ENCODE measurements around the gene XPO4. TPM values are rescaled to one million over a fixed set of nuclear protein-coding genes. Genes with fewer than 3 reads are reported as not detected.

XPO4 gene
- total RNA-seq, 1 donor from 2014 or later, result 23.7 TPM

GRCh38 chr13:20819715-20820114 is 82.8 kb downstream of the XPO4 start:
- H3K27me3 Mint-ChIP-seq, result no peaks in the 10 kb centered on the region

DNA sequence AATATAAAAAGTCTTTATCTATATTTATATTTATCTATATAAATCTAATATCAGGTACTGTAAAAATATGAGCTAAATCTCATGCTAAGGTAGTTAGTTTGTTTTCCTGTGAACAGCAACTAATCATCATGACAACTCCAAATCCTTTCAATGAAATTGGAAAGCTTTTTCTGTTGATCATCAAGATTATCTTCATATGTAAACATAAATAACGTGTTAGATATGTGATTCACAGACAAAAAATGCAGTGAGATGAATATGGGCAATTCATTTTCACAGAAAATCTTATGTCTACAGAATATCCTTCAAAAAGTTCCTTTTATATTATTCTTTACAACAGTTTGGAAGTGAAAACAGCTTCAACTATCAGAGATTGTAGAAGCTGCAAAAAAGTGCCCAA is 87.1 kb downstream of the XPO4 start:
- no peaks in the 10 kb centered on the region for H3K9me3 Mint-ChIP-seq (ENCODE audit: low read depth)
- no peaks in the 10 kb centered on the region for H3K27me3 Mint-ChIP-seq
- H3K4me1 Mint-ChIP-seq (ENCODE audit: low read depth), result peaks cover 4% of the 10 kb centered on the region
- no peak for DNase-seq (ENCODE audit: low spot score, unreplicated experiment)
- no peak overlapping the region for H3K27ac Mint-ChIP-seq
- no peak overlapping the region for H3K4me3 Mint-ChIP-seq (ENCODE audit: low read depth)
- TF ChIP-seq, protein P1, sequence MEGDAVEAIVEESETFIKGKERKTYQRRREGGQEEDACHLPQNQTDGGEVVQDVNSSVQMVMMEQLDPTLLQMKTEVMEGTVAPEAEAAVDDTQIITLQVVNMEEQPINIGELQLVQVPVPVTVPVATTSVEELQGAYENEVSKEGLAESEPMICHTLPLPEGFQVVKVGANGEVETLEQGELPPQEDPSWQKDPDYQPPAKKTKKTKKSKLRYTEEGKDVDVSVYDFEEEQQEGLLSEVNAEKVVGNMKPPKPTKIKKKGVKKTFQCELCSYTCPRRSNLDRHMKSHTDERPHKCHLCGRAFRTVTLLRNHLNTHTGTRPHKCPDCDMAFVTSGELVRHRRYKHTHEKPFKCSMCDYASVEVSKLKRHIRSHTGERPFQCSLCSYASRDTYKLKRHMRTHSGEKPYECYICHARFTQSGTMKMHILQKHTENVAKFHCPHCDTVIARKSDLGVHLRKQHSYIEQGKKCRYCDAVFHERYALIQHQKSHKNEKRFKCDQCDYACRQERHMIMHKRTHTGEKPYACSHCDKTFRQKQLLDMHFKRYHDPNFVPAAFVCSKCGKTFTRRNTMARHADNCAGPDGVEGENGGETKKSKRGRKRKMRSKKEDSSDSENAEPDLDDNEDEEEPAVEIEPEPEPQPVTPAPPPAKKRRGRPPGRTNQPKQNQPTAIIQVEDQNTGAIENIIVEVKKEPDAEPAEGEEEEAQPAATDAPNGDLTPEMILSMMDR (IDR thresholded peaks at IDR 0.05; ENCODE audit: unreplicated experiment), result no peak
- peaks cover 5% of the 10 kb centered on the region for H3K36me3 Mint-ChIP-seq (ENCODE audit: insufficient read depth)

More at GRCh38 chr13:20819715-20820114, 82.8 kb downstream of the XPO4 start:
- peaks cover 1% of the 10 kb centered on the region for H3K36me3 Mint-ChIP-seq (ENCODE audit: insufficient read depth)
- no peak overlapping the region for H3K27ac Mint-ChIP-seq
- no peaks in the 10 kb centered on the region for H3K4me1 Mint-ChIP-seq (ENCODE audit: low read depth)
- no peak for DNase-seq (ENCODE audit: low spot score, unreplicated experiment)
- TF ChIP-seq, protein P1 (IDR thresholded peaks at IDR 0.05; ENCODE audit: unreplicated experiment), result no peak
- no peak overlapping the region for H3K4me3 Mint-ChIP-seq (ENCODE audit: low read depth)
- no peaks in the 10 kb centered on the region for H3K9me3 Mint-ChIP-seq (ENCODE audit: low read depth)

GRCh38 chr13:20814224-20814910 is 88.2 kb downstream of the XPO4 start:
- DNase-seq (ENCODE audit: low spot score, unreplicated experiment), result no peak
- TF ChIP-seq, protein P1 (IDR thresholded peaks at IDR 0.05; ENCODE audit: unreplicated experiment), result no peak
- Mint-ChIP-seq H3K27me3 (no peaks in the 10 kb centered on the region), H3K27ac (no peak overlapping the region), H3K4me3 (ENCODE audit: low read depth) (no peak overlapping the region), H3K9me3 (ENCODE audit: low read depth) (no peaks in the 10 kb centered on the region), H3K4me1 (ENCODE audit: low read depth) (peaks cover 4% of the 10 kb centered on the region), H3K36me3 (ENCODE audit: insufficient read depth) (peaks cover 4% of the 10 kb centered on the region)

DNA sequence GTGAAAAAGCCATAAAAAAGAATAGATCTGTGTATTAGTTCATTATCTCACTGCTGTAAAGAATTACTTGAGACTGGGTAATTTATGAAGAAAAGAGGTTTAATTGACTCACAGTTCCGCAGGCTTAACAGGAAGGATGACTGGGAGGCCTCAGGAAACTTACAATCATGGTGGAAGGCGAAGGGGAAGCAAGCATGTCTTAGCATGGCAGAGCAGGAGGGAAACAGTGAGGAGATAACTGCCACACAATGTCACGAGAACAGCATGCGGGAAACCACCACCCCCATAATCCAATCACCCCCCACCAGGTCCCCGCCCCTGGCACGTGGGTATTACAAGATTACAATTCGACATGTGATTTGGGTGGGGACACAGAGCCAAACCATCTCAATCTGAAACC is 89.7 kb downstream of the XPO4 start:
- DNase-seq (ENCODE audit: low spot score, unreplicated experiment), result no peak
- H3K27ac Mint-ChIP-seq, result no peak overlapping the region
- peaks cover 4% of the 10 kb centered on the region for H3K36me3 Mint-ChIP-seq (ENCODE audit: insufficient read depth)
- H3K4me1 Mint-ChIP-seq (ENCODE audit: low read depth), result peaks cover 4% of the 10 kb centered on the region
- no peaks in the 10 kb centered on the region for H3K9me3 Mint-ChIP-seq (ENCODE audit: low read depth)
- no peak overlapping the region for H3K4me3 Mint-ChIP-seq (ENCODE audit: low read depth)
- TF ChIP-seq, protein P1 (IDR thresholded peaks at IDR 0.05; ENCODE audit: unreplicated experiment), result no peak
- no peaks in the 10 kb centered on the region for H3K27me3 Mint-ChIP-seq

DNA sequence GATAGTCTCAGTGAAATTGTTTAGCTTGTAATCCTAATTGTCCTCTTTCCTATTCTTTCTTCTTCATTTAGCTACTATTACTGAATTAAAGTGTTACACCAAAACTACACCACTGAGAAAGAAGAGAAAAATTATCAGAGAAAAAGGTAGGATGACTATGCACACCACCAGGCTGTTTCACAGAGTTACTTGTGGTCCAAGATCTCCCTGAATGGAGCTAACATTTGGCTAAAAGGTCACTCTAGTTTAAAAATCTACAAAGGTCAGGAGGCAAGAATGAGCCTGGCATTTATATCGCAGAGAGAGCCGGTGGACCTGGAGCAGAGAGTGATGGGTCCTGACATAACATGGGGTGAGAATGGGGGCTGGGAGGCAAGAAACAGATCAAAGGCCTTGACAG is 91.7 kb downstream of the XPO4 start:
- no peak overlapping the region for H3K4me3 Mint-ChIP-seq (ENCODE audit: low read depth)
- H3K9me3 Mint-ChIP-seq (ENCODE audit: low read depth), result no peaks in the 10 kb centered on the region
- peak overlapping the region; percentile 27 for H3K27ac Mint-ChIP-seq
- DNase-seq (ENCODE audit: low spot score, unreplicated experiment), result no peak
- H3K4me1 Mint-ChIP-seq (ENCODE audit: low read depth), result peaks cover 4% of the 10 kb centered on the region
- peaks cover 7% of the 10 kb centered on the region for H3K36me3 Mint-ChIP-seq (ENCODE audit: insufficient read depth)
- TF ChIP-seq, protein P1 (IDR thresholded peaks at IDR 0.05; ENCODE audit: unreplicated experiment), result no peak
- H3K27me3 Mint-ChIP-seq, result no peaks in the 10 kb centered on the region

Data from progenitor cell of endocrine pancreas (in vitro differentiated cells).